ENCODE results near the gene UNK. TPM values are rescaled to one million over a fixed set of nuclear protein-coding genes. Genes with fewer than 3 reads are reported as not detected.

Gene UNK
- total and polyA plus RNA-seq, 2 of the 13 experiments (the other 11 are each of a cell fraction or from before 2014, with no cell fraction given) = 31.6 to 33.0 TPM

DNA sequence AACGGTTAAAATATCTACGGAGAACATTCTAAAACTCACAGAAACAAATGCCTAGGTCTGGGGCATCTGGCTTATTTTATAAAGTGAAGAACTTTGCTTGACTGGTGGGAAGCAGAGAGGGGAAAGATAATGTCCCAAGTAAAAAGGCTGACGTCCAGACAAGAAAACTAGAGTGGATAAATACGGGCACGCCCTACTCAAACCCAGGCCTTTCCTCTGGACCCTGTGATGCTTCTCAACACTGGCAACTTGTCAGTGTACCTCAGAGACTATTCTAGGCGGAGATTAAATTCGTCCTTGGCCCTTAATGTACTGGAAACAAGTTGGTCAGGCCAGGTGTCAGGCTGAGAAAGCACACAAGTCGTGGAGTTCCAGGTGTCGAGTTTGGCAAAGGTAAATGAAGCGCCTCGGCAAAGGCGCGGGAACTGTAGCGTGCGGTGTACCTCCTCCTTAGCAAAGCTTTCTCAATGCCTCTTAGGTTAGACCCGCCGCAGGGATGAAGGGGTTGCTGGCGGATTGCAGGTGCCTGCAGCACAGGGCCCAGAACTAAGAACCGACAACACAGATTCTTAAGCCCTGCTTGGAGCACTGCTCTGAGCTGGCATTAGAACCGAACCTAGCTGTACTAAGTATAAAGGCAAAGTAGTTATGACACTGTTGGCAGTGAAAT is 668 bp upstream of the UNK start (continued):
- TF ChIP-seq YEATS2 (CRISPR knock-in tag; IDR thresholded peaks at IDR 0.05; ENCODE audit: borderline replicate concordance) (no peak), ZNF850 (CRISPR knock-in tag; conservative IDR thresholded peaks at IDR 0.05) (peak; percentile 81; the same call in 1 of the 2 replicates), HDAC2 (CRISPR knock-in tag; IDR thresholded peaks at IDR 0.05) (no peak), BCL6 (CRISPR knock-in tag; IDR thresholded peaks at IDR 0.05) (no peak), ZSCAN21 (CRISPR knock-in tag; IDR thresholded peaks at IDR 0.05; ENCODE audit: borderline replicate concordance) (0 out of 2 replicates have a peak, but pooled peaks have one; percentile 23), TP53 (CRISPR knock-in tag; conservative IDR thresholded peaks at IDR 0.05) (no peak), ELF4 (CRISPR knock-in tag; IDR thresholded peaks at IDR 0.05; ENCODE audit: borderline replicate concordance) (no peak), CENPX (CRISPR knock-in tag; IDR thresholded peaks at IDR 0.05) (no peak), FOXP1 (IDR thresholded peaks at IDR 0.05) (no peak), FOXP1 (CRISPR knock-in tag; IDR thresholded peaks at IDR 0.05) (no peak), ZNF3 (CRISPR knock-in tag; IDR thresholded peaks at IDR 0.05) (no peak), PHF20 (CRISPR knock-in tag; IDR thresholded peaks at IDR 0.05) (no peak), ZNF10 (CRISPR knock-in tag; IDR thresholded peaks at IDR 0.05; ENCODE audit: borderline replicate concordance, low read depth) (no peak), MYC (CRISPR knock-in tag; IDR thresholded peaks at IDR 0.05; ENCODE audit: borderline replicate concordance) (peak; percentile 7; the same call in 1 of the 2 replicates)
- TF ChIP-seq, protein P1, sequence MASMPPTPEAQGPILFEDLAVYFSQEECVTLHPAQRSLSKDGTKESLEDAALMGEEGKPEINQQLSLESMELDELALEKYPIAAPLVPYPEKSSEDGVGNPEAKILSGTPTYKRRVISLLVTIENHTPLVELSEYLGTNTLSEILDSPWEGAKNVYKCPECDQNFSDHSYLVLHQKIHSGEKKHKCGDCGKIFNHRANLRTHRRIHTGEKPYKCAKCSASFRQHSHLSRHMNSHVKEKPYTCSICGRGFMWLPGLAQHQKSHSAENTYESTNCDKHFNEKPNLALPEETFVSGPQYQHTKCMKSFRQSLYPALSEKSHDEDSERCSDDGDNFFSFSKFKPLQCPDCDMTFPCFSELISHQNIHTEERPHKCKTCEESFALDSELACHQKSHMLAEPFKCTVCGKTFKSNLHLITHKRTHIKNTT (CRISPR knock-in tag; IDR thresholded peaks at IDR 0.05) = no peak; the same call in 1 of the 2 replicates
- TF ChIP-seq, protein P2, sequence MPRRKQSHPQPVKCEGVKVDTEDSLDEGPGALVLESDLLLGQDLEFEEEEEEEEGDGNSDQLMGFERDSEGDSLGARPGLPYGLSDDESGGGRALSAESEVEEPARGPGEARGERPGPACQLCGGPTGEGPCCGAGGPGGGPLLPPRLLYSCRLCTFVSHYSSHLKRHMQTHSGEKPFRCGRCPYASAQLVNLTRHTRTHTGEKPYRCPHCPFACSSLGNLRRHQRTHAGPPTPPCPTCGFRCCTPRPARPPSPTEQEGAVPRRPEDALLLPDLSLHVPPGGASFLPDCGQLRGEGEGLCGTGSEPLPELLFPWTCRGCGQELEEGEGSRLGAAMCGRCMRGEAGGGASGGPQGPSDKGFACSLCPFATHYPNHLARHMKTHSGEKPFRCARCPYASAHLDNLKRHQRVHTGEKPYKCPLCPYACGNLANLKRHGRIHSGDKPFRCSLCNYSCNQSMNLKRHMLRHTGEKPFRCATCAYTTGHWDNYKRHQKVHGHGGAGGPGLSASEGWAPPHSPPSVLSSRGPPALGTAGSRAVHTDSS (CRISPR knock-in tag; conservative IDR thresholded peaks at IDR 0.05) = no peak
- TF ChIP-seq, protein P3, sequence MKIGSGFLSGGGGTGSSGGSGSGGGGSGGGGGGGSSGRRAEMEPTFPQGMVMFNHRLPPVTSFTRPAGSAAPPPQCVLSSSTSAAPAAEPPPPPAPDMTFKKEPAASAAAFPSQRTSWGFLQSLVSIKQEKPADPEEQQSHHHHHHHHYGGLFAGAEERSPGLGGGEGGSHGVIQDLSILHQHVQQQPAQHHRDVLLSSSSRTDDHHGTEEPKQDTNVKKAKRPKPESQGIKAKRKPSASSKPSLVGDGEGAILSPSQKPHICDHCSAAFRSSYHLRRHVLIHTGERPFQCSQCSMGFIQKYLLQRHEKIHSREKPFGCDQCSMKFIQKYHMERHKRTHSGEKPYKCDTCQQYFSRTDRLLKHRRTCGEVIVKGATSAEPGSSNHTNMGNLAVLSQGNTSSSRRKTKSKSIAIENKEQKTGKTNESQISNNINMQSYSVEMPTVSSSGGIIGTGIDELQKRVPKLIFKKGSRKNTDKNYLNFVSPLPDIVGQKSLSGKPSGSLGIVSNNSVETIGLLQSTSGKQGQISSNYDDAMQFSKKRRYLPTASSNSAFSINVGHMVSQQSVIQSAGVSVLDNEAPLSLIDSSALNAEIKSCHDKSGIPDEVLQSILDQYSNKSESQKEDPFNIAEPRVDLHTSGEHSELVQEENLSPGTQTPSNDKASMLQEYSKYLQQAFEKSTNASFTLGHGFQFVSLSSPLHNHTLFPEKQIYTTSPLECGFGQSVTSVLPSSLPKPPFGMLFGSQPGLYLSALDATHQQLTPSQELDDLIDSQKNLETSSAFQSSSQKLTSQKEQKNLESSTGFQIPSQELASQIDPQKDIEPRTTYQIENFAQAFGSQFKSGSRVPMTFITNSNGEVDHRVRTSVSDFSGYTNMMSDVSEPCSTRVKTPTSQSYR (CRISPR knock-in tag; IDR thresholded peaks at IDR 0.05; ENCODE audit: borderline replicate concordance) = no peak
- TF ChIP-seq, protein P4, sequence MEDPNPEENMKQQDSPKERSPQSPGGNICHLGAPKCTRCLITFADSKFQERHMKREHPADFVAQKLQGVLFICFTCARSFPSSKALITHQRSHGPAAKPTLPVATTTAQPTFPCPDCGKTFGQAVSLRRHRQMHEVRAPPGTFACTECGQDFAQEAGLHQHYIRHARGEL (CRISPR knock-in tag; IDR thresholded peaks at IDR 0.05) = no peak
- TF ChIP-seq, protein P5, sequence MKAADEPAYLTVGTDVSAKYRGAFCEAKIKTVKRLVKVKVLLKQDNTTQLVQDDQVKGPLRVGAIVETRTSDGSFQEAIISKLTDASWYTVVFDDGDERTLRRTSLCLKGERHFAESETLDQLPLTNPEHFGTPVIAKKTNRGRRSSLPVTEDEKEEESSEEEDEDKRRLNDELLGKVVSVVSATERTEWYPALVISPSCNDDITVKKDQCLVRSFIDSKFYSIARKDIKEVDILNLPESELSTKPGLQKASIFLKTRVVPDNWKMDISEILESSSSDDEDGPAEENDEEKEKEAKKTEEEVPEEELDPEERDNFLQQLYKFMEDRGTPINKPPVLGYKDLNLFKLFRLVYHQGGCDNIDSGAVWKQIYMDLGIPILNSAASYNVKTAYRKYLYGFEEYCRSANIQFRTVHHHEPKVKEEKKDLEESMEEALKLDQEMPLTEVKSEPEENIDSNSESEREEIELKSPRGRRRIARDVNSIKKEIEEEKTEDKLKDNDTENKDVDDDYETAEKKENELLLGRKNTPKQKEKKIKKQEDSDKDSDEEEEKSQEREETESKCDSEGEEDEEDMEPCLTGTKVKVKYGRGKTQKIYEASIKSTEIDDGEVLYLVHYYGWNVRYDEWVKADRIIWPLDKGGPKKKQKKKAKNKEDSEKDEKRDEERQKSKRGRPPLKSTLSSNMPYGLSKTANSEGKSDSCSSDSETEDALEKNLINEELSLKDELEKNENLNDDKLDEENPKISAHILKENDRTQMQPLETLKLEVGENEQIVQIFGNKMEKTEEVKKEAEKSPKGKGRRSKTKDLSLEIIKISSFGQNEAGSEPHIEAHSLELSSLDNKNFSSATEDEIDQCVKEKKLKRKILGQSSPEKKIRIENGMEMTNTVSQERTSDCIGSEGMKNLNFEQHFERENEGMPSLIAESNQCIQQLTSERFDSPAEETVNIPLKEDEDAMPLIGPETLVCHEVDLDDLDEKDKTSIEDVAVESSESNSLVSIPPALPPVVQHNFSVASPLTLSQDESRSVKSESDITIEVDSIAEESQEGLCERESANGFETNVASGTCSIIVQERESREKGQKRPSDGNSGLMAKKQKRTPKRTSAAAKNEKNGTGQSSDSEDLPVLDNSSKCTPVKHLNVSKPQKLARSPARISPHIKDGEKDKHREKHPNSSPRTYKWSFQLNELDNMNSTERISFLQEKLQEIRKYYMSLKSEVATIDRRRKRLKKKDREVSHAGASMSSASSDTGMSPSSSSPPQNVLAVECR (CRISPR knock-in tag; IDR thresholded peaks at IDR 0.05; ENCODE audit: borderline replicate concordance) = no peak
- TF ChIP-seq, protein P6, sequence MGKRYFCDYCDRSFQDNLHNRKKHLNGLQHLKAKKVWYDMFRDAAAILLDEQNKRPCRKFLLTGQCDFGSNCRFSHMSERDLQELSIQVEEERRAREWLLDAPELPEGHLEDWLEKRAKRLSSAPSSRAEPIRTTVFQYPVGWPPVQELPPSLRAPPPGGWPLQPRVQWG (CRISPR knock-in tag; IDR thresholded peaks at IDR 0.05; ENCODE audit: borderline replicate concordance, low read depth) = no peak

All from HepG2 (cell line).